Smooth muscle cell (in vitro differentiated cells): ENCODE measurements around the gene UNC5B. TPM values are rescaled to one million over a fixed set of nuclear protein-coding genes. Genes with fewer than 3 reads are reported as not detected.

Source experiments
- DNase-seq: peaks from one replicate; lab custom pipeline; 2025; ENCODE audit not compliant: unreplicated experiment; lab: John Stamatoyannopoulos, UW
- H2AFZ ChIP-seq: fragments of 200-600 bp; sonication (generic); 2 replicates; pipeline ENCODE4 v1.6.0; 2016; ENCODE audit warnings: antibody characterized with exemption, low read depth, mild to moderate bottlenecking
- H3F3A ChIP-seq: fragments of 200-600 bp; sonication (generic); 2 replicates; pipeline ENCODE4 v1.6.0; 2017; ENCODE audit warnings: antibody characterized with exemption, low read depth
- H3K27ac ChIP-seq: fragments of 200-600 bp; sonication (generic); 2 replicates; pipeline ENCODE4 v1.5.1; 2016; ENCODE audit warnings: low read depth, mild to moderate bottlenecking
- H3K27me3 ChIP-seq: fragments of 200-600 bp; sonication (generic); 2 replicates; pipeline ENCODE4 v1.6.1; 2016; ENCODE audit warnings: low read depth, mild to moderate bottlenecking
- H3K36me3 ChIP-seq: fragments of 200-600 bp; sonication (generic); 2 replicates; pipeline ENCODE4 v1.5.1; 2016; ENCODE audit warnings: low read depth
- H3K4me1 ChIP-seq: fragments of 200-600 bp; sonication (generic); 2 replicates; pipeline ENCODE4 v1.5.1; 2016; ENCODE audit warnings: low read depth
- H3K4me2 ChIP-seq: fragments of 200-600 bp; sonication (generic); 2 replicates; pipeline ENCODE4 v1.6.0; 2016; ENCODE audit warnings: mild to moderate bottlenecking
- H3K4me3 ChIP-seq: fragments of 200-600 bp; sonication (generic); 2 replicates; pipeline ENCODE4 v1.5.1; 2016; ENCODE audit warnings: mild to moderate bottlenecking
- H3K79me2 ChIP-seq: fragments of 200-600 bp; sonication (generic); 2 replicates; pipeline ENCODE4 v1.6.0; 2016; ENCODE audit warnings: low read depth, mild to moderate bottlenecking
- H3K9ac ChIP-seq: fragments of 200-600 bp; sonication (generic); 2 replicates; pipeline ENCODE4 v1.6.0; 2016; ENCODE audit warnings: low read depth
- H3K9me3 ChIP-seq: fragments of 200-600 bp; sonication (generic); replicated peaks from 2 replicates; pipeline ENCODE4 v1.5.1; 2016; ENCODE audit warnings: low read depth
- H4K20me1 ChIP-seq: fragments of 200-600 bp; sonication (generic); 2 replicates; pipeline ENCODE4 v1.6.0; 2016; ENCODE audit warnings: low read depth
- WGBS: methylation state at CpG from one replicate; pipeline ENCODE4 v1.1.7; 2016; ENCODE audit warnings: low lambda C conversion rate; 5-methylcytosine and 5-hydroxymethylcytosine counted together
- polyA plus RNA-seq: library from polyadenylated mRNA; unstranded; fragments of >200 nt; fragmentation: Nextera tagmentation; extraction: Ambion mirVana; gene quantifications from 2 replicates; pipeline ENCODE4 v1.2.1, GENCODE V29; 2016
- total RNA-seq: library from RNA; depleted of rRNA; stranded (reverse); fragments of >200 nt; gene quantifications from 2 replicates; pipeline ENCODE4 v1.2.3, GENCODE V29; 2014
- TF ChIP-seq, protein P1 (sequence below): fragments of 200-600 bp; sonication (generic); IDR thresholded peaks from 2 replicates; pipeline ENCODE4 v1.5.1; 2017; ENCODE audit warnings: borderline replicate concordance, mild to moderate bottlenecking, antibody characterized with exemption; ENCODE audit not compliant: insufficient read depth, poor library complexity, severe bottlenecking

The UNC5B gene
- total and polyA plus RNA-seq, 2 experiments from 2014 or later = 89.6 to 142 TPM

DNA sequence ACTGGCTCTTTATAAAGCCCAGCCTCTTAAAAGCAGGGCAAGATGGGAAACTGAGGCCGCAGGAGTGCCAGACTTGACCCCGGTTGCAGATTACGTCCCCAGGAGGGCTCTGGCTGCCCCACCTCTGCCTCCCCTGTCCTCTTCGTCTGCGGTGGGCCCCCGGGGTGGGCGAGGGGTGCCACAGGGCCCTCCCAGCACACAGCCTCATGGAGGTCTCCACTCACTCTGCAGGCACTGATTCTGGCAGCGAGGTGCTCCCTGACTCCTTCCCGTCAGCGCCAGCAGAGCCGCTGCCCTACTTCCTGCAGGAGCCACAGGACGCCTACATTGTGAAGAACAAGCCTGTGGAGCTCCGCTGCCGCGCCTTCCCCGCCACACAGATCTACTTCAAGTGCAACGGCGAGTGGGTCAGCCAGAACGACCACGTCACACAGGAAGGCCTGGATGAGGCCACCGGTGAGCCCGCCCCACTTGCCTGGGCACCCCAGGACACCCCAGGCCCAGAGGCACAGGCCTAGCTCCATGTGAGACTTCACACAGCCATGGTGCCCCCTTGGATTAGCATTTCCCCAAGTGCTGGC lies 67.3 kb downstream of the UNC5B start:
- TF ChIP-seq, protein P1, sequence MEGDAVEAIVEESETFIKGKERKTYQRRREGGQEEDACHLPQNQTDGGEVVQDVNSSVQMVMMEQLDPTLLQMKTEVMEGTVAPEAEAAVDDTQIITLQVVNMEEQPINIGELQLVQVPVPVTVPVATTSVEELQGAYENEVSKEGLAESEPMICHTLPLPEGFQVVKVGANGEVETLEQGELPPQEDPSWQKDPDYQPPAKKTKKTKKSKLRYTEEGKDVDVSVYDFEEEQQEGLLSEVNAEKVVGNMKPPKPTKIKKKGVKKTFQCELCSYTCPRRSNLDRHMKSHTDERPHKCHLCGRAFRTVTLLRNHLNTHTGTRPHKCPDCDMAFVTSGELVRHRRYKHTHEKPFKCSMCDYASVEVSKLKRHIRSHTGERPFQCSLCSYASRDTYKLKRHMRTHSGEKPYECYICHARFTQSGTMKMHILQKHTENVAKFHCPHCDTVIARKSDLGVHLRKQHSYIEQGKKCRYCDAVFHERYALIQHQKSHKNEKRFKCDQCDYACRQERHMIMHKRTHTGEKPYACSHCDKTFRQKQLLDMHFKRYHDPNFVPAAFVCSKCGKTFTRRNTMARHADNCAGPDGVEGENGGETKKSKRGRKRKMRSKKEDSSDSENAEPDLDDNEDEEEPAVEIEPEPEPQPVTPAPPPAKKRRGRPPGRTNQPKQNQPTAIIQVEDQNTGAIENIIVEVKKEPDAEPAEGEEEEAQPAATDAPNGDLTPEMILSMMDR = no peak
- H3K4me3 ChIP-seq = no peak overlapping the region
- no peaks in the 10 kb centered on the region for H3K9me3 ChIP-seq
- H3F3A ChIP-seq = no peaks in the 10 kb centered on the region
- no peak overlapping the region for H3K4me2 ChIP-seq
- WGBS = 94% methylated on average over 22 of the region's 22 CpGs
- peaks cover 100% of the 10 kb centered on the region for H4K20me1 ChIP-seq
- H3K9ac ChIP-seq = no peak overlapping the region
- peaks cover 9% of the 10 kb centered on the region for H3K4me1 ChIP-seq
- H3K36me3 ChIP-seq = no peaks in the 10 kb centered on the region
- H3K79me2 ChIP-seq = peaks cover 91% of the 10 kb centered on the region
- peak overlapping the region; percentile 3 for H3K27ac ChIP-seq
- DNase-seq = no peak
- H2AFZ ChIP-seq = no peak overlapping the region
- H3K27me3 ChIP-seq = no peaks in the 10 kb centered on the region

DNA sequence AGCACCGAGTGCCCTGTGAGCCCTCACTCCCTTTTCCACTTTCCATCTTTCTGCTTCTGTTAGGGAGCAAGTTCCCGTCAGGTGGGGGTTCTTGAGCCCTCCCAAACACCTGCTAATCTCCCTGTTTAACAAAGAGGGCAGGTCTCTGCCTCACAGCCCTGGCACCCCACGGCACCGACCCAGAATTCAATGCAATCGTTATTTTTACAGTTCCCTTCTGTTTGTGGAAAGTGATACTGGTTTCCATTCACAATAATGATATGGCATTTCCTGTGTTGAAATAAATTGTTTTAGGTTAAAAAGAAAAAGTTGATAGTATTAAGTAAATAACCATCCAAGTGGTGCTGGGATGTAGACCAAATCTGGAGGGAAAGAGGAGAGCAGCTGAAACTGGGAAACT lies 67.8 kb downstream of the UNC5B start:
- H3F3A ChIP-seq = no peaks in the 10 kb centered on the region
- H2AFZ ChIP-seq = no peak overlapping the region
- peaks cover 9% of the 10 kb centered on the region for H3K4me1 ChIP-seq
- 94% methylated on average over 5 of the region's 5 CpGs for WGBS
- no peak overlapping the region for H3K9ac ChIP-seq
- peaks cover 86% of the 10 kb centered on the region for H3K79me2 ChIP-seq
- TF ChIP-seq, protein P1 = no peak
- no peaks in the 10 kb centered on the region for H3K36me3 ChIP-seq
- H3K9me3 ChIP-seq = no peaks in the 10 kb centered on the region
- no peaks in the 10 kb centered on the region for H3K27me3 ChIP-seq
- H3K4me3 ChIP-seq = no peak overlapping the region
- H3K27ac ChIP-seq = peak overlapping the region; percentile 3
- DNase-seq = no peak
- H4K20me1 ChIP-seq = peaks cover 100% of the 10 kb centered on the region
- H3K4me2 ChIP-seq = no peak overlapping the region

DNA sequence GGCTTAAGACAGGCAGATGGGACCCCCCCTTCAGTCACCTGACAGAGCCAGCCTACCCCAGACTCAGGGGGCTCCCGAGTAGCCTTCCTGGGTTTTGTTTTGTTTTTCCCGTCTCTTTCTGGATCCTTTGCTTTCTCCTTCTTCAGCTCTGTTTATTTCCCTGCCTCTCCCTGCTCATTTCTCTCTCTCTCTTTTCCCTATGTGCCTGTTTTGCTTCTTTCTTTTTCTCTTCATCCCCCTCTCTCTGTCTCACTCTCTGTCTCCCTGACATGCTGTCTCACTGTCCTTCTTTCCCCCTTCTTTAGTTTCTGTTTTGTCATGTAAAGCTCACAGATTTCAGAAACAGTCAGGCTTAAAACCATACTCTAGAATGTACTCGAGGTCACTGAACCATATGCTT lies 68.5 kb downstream of the UNC5B start:
- TF ChIP-seq, protein P1 = no peak
- H3K9ac ChIP-seq = no peak overlapping the region
- H3K4me2 ChIP-seq = no peak overlapping the region
- peaks cover 86% of the 10 kb centered on the region for H3K79me2 ChIP-seq
- no peak for DNase-seq
- H3K9me3 ChIP-seq = no peaks in the 10 kb centered on the region
- no peak overlapping the region for H2AFZ ChIP-seq
- peaks cover 100% of the 10 kb centered on the region for H4K20me1 ChIP-seq
- no peaks in the 10 kb centered on the region for H3K36me3 ChIP-seq
- peak overlapping the region; percentile 3 for H3K27ac ChIP-seq
- H3K27me3 ChIP-seq = no peaks in the 10 kb centered on the region
- H3F3A ChIP-seq = no peaks in the 10 kb centered on the region
- 60% methylated on average over 3 of the region's 3 CpGs for WGBS
- H3K4me1 ChIP-seq = peaks cover 9% of the 10 kb centered on the region
- H3K4me3 ChIP-seq = no peak overlapping the region
